Heart left ventricle (tissue), 16 donors: Measurements from ENCODE around the gene EPHA6. TPM values are rescaled to one million over a fixed set of nuclear protein-coding genes. Genes with fewer than 3 reads are reported as not detected.

ENCODE experiments used
- ATAC-seq, 4 donors: fragments of 200-7000 bp; cut with Tn5 transposase; one replicate each; pipeline ENCODE4 v1.9.1; 2020 to 2022; ENCODE audit warnings: moderate library complexity in 4 of 4, mild to moderate bottlenecking in 3 of 4, moderate number of reproducible peaks in 1 of 4
- DNase-seq, 5 donors: peaks; one replicate each; pipeline ENCODE4 v3.0.0-alpha.2; 2020
- H3K27ac ChIP-seq, 12 donors: fragments of 200-600 bp; sonication (generic) in 4 of 12; one replicate each; pipeline versions ENCODE4 v1.5.0 to v1.8.0; 2016 to 2022; ENCODE audit warnings: mild to moderate bottlenecking in 2 of 12
- H3K27me3 ChIP-seq, 9 donors: fragments of 200-600 bp; sonication (generic) in 2 of 9; one replicate each; pipeline versions ENCODE4 v1.5.1 to v1.8.0; 2016 to 2022; ENCODE audit warnings: mild to moderate bottlenecking in 3 of 9
- H3K36me3 ChIP-seq, 9 donors: fragments of 200-600 bp; sonication (generic) in 2 of 9; one replicate each; pipeline versions ENCODE4 v1.5.0 to v1.8.0; 2018 to 2022; ENCODE audit warnings: mild to moderate bottlenecking in 2 of 9
- H3K4me1 ChIP-seq, 12 donors: fragments of 200-600 bp; sonication (generic) in 4 of 12; one replicate each; pipeline versions ENCODE4 v1.5.0 to v1.8.0; 2016 to 2022; ENCODE audit warnings: mild to moderate bottlenecking in 3 of 12
- H3K4me3 ChIP-seq, 12 donors: fragments of 200-600 bp; sonication (generic) in 4 of 12; one replicate each; pipeline versions ENCODE4 v1.5.0 to v1.8.0; 2017 to 2022; ENCODE audit warnings: mild to moderate bottlenecking in 9 of 12, moderate library complexity in 4 of 12
- H3K9me3 ChIP-seq, 12 donors: fragments of 200-600 bp; sonication (generic) in 4 of 12; one replicate each; pipeline versions ENCODE4 v1.5.0 to v1.8.0; 2016 to 2022; ENCODE audit warnings: mild to moderate bottlenecking in 1 of 12
- POLR2A ChIP-seq, 2 donors: fragments of 450-650 bp; IDR thresholded peaks; one replicate each; pipeline ENCODE4 v1.6.1; 2017; ENCODE audit warnings: antibody characterized with exemption in 2 of 2, mild to moderate bottlenecking in 2 of 2, moderate library complexity in 2 of 2
- WGBS, 4 donors: extraction: QIAGEN DNeasy Blood & Tissue Kit in 2 of 4; methylation state at CpG; one replicate each; pipeline versions ENCODE4 v1.1.5 to v1.1.7; 2013 to 2018; 5-methylcytosine and 5-hydroxymethylcytosine counted together
- intact Hi-C, 10 donors: fragments of 100-400 bp; cut with DNase I; formaldehyde crosslinking; loops; one replicate each; pipeline versions ENCODE4 v1.11.1 to v1.14.2; 2022
- polyA plus RNA-seq, 2 donors: library from polyadenylated mRNA; stranded (reverse); fragments of 200-250 nt; gene quantifications; one replicate each; pipeline ENCODE4 v1.2.3, GENCODE V29; 2013
- total RNA-seq, 9 donors: library from RNA; depleted of rRNA in 2 of 9; stranded (reverse); fragments of >200 nt in 2 of 9; fragmentation: NEBNext Ultra II Directional in 3 of 9; extraction: Animal tissue kit (Norgen Biotek cat#: 25700) in 3 of 9; gene quantifications; one replicate each; pipeline versions ENCODE4 v1.1.0 to v1.2.4, GENCODE V29; 2016 to 2023
- TF ChIP-seq, protein P1 (sequence below), 12 donors: fragments of 200-600 bp; sonication (generic) in 4 of 12; IDR thresholded peaks; one replicate each; pipeline versions ENCODE4 v1.5.0 to v1.8.0; 2018 to 2022; ENCODE audit warnings: antibody characterized with exemption in 12 of 12, mild to moderate bottlenecking in 5 of 12
- donor health status: ischemic (EF 13 %, LVEDD 7.1; RV severe dilation, severe dysfunction).
- donor health status: healthy with polysubstance abuse.
- donor health status: DM: no; HTN: yes; CAD: no.
- donor health status: DM: no; HTN: no; CAD: no.
- donor health status: ischemic (EF 25% LVEDD 6.9; RV normal size, moderate dysfunction).
- donor health status: ischemic (EF 25% LVEDD 5.7; RV mildly dilated, moderate dysfunction).
- donor health status: healthy.
- donor health status: DM: yes; HTN: yes; CAD: no.
- donor health status: ischemic (EF 35%, LVEDD 5.7; RV mildly dilated, moderate dysfunction).
- donor health status: nonischemic (EF 11% LVEDD 7.7; RV severe dilation, severe dysfunction).
- donor health status: DM: yes; HTN: yes; CAD: no.
- donor health status: PGD.
- donor health status: ischemic (EF 29% LVEDD 5.4; RV normal size, mild dysfunction).
- donor health status: nonischemic (EF 23%, LVEDD 6.1; RV moderate dilation, normal function).

EPHA6 gene
- total and polyA plus RNA-seq, 11 donors, result 0.28 to 1.2 (median 0.42) TPM; not detected in 6

DNA sequence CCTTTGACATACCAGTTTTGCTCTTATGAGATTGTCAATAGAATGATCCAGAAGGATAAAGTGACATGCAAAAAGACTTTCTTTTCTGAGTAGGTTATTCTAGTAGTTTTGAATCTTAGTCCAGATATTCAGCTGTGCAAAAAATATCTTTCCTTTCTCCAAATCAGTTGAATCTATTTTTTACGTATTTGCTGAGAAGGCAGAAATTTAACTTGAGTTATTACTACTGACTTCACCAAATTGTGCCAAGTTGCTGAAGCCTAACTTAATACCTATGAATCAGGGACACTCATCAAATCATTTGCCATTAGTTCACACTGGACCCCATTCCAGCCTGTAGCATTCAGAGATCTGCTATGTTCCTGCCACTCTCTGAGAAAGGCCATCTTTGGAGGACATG, 215.6 kb downstream of the EPHA6 start:
- no peak for ATAC-seq
- intact Hi-C loops, result loop anchor here in 1 of 10 donors (10.0 kb wide), 1 partner anchor 65 kb away; no protein-coding TSS in a partner anchor
- TF ChIP-seq POLR2A (IDR thresholded peaks at IDR 0.05), result no peak
- TF ChIP-seq, protein P1, sequence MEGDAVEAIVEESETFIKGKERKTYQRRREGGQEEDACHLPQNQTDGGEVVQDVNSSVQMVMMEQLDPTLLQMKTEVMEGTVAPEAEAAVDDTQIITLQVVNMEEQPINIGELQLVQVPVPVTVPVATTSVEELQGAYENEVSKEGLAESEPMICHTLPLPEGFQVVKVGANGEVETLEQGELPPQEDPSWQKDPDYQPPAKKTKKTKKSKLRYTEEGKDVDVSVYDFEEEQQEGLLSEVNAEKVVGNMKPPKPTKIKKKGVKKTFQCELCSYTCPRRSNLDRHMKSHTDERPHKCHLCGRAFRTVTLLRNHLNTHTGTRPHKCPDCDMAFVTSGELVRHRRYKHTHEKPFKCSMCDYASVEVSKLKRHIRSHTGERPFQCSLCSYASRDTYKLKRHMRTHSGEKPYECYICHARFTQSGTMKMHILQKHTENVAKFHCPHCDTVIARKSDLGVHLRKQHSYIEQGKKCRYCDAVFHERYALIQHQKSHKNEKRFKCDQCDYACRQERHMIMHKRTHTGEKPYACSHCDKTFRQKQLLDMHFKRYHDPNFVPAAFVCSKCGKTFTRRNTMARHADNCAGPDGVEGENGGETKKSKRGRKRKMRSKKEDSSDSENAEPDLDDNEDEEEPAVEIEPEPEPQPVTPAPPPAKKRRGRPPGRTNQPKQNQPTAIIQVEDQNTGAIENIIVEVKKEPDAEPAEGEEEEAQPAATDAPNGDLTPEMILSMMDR (IDR thresholded peaks at IDR 0.05), result no peak
- H3K4me1 ChIP-seq, result no peaks in the 10 kb centered on the region
- H3K9me3 ChIP-seq, result peaks cover 0 to 7% (median 0%) of the 10 kb centered on the region in 12 donors
- H3K36me3 ChIP-seq, result no peaks in the 10 kb centered on the region
- H3K4me3 ChIP-seq, result no peak overlapping the region
- H3K27ac ChIP-seq, result no peak overlapping the region
- DNase-seq, result no peak
- no peaks in the 10 kb centered on the region for H3K27me3 ChIP-seq
- 81 to 91% (median 87%) methylated on average over 1 of the region's 1 CpG for WGBS, 4 donors

DNA sequence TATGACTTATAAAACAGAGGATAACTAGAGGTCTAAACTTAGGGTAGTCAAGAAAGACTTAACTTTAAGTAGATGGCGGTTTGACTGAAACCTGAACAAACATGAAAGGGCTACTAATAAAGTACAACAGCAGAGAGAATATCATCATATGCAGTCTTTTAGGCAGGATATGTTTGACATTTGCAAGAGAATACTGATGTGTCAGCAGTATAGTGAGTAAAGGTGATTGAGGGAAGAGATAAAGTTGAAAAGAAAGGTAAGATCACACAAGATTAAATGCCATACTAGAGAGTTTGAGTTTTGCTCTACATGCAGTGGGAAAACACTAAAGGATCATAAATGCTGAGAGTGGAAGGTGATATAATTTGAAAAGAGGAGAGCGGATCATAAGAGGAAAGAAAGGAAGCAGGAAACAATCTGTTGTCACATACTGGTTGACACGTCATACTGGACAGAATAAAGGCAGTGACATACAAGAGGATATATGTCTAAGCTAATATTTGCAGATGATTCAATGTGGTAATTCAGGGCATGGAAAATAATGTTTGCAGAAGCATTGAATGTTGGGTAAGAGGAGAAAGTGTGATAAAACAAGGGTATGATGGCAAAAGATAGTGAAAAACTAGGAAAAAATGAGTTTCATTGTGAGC, 223.0 kb downstream of the EPHA6 start:
- intact Hi-C loops, result loop anchor here in 1 of 10 donors (10.0 kb wide), 1 partner anchor 57 kb away; no protein-coding TSS in a partner anchor
- ATAC-seq, result no peak

DNA sequence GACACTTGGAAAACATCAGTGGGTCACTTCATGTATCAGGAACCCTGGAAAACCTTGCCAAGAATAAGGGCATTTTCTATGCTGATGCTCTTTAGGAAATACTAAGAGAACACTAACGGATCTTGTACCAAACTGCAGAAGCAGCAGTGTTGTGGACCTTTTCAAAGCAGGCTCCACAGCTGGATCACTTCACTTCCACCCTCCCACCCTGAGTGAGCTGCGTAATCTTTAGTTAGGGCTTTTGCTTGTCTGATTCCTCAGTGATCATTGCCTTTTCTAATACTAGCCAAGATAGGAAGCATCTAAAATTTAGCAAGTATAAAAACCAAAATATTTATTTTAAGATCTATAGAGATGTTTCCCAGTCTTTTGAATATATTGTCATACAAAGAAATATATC, 229.0 kb downstream of the EPHA6 start:
- 57 to 72% (median 69%) methylated on average over 2 of the region's 2 CpGs for WGBS, 4 donors
- intact Hi-C loops, result no loop called here
- no peaks in the 10 kb centered on the region for H3K4me1 ChIP-seq
- ATAC-seq, result no peak
- no peaks in the 10 kb centered on the region for H3K27me3 ChIP-seq
- H3K27ac ChIP-seq, result no peak overlapping the region
- no peaks in the 10 kb centered on the region for H3K36me3 ChIP-seq
- no peak for DNase-seq
- H3K9me3 ChIP-seq, result peaks cover 0 to 5% (median 0%) of the 10 kb centered on the region in 12 donors
- H3K4me3 ChIP-seq, result no peak overlapping the region
- TF ChIP-seq, protein P1 (IDR thresholded peaks at IDR 0.05), result no peak
- TF ChIP-seq POLR2A (IDR thresholded peaks at IDR 0.05), result no peak

More for the DNA sequence above, 223.0 kb downstream of the EPHA6 start:
- no peaks in the 10 kb centered on the region for H3K4me1 ChIP-seq
- 69 to 77% (median 72%) methylated on average over 3 of the region's 3 CpGs for WGBS, 4 donors
- no peak overlapping the region for H3K27ac ChIP-seq
- no peak overlapping the region for H3K4me3 ChIP-seq
- TF ChIP-seq, protein P1 (IDR thresholded peaks at IDR 0.05), result no peak
- TF ChIP-seq POLR2A (IDR thresholded peaks at IDR 0.05), result no peak
- peaks cover 0 to 11% (median 0%) of the 10 kb centered on the region in 12 donors for H3K9me3 ChIP-seq
- DNase-seq, result no peak
- H3K27me3 ChIP-seq, result no peaks in the 10 kb centered on the region
- H3K36me3 ChIP-seq, result no peaks in the 10 kb centered on the region

DNA sequence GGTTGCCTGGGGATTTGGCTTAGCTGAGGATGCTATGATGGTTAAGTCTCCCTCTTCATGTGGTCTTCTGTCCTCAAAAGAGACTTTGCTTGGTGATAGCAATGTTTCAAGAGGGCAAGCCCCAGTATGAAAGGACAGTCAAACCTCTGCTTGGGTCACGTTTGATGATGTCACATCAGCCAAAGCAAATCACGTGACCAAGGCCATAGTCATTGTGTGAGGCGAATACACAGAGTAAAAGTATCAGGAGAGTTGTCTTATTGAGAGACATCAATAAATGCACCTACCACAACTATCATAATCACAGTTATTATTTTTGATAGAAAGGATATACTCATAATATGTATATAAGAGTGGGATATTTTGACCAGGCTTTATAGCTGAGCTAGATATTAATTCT, 243.0 kb downstream of the EPHA6 start:
- DNase-seq (no peak), ATAC-seq (no peak)
- H3K9me3 ChIP-seq, result peaks cover 0 to 23% (median 3%) of the 10 kb centered on the region in 12 donors
- H3K4me3 ChIP-seq, result no peak overlapping the region
- no peak for TF ChIP-seq POLR2A (IDR thresholded peaks at IDR 0.05)
- TF ChIP-seq, protein P1 (IDR thresholded peaks at IDR 0.05), result no peak
- H3K4me1 ChIP-seq, result no peaks in the 10 kb centered on the region
- H3K27me3 ChIP-seq, result no peaks in the 10 kb centered on the region
- 80 to 87% (median 82%) methylated on average over 3 of the region's 3 CpGs for whole genome bisulfite sequencing, 4 donors
- H3K27ac ChIP-seq, result no peak overlapping the region
- intact Hi-C loops, result no loop called here
- H3K36me3 ChIP-seq, result no peaks in the 10 kb centered on the region
